GM19372 (cell line): ENCODE results near the gene ASXL1.
A peak's percentile ranks its signal among the peaks of the same experiment; 100 is the strongest.
"Not testable (repeated sequence)": the region's sequence is repeated elsewhere in the genome, so short reads cannot be mapped to it uniquely, and the experiment has no call there.

Experiments
- ATAC-seq: cut with Tn5 transposase; IDR thresholded peaks from one replicate; pipeline ENCODE4 v1.9.1; 2021; ENCODE audit warnings: mild to moderate bottlenecking, low read depth, moderate library complexity; ENCODE audit not compliant: unreplicated experiment

The ASXL1 gene

DNA sequence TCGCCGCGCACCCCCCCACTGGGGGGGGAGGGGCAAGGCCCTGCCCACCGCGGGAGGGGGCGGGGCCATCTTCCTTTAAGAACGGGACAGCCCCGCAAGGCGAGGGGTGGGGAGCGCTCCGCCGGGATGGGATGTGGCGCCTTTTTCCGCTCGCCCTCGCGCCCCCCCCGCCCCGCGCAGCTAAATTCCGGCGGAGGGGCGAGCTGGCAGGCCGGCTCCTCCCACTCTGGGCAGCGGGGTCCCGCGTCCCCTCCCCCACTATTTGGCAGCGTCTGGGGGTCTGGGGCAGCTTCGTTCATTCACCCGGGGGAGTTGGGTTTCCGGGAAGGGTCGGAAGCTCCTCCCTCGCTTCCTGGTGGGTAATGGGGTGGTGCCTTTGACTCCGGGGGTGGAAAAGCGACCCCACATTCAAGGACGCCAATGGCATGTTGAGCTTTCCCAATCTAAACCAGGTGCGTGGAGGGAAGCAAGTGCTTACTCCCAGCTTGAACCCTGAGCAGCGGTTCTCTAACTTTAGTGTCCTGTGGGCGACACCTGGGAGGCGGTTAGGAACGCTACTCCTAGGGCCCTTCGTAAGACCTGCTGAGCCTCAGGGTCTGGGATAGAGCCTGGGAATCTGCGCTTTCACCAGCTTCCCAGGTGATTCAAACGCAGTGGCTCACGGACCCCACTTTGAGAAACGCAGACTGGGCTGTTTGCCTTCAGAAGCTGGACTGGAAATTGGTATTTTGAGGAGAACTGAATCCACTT, 927 bp downstream of the ASXL1 start:
- peak; percentile 30 for ATAC-seq

DNA sequence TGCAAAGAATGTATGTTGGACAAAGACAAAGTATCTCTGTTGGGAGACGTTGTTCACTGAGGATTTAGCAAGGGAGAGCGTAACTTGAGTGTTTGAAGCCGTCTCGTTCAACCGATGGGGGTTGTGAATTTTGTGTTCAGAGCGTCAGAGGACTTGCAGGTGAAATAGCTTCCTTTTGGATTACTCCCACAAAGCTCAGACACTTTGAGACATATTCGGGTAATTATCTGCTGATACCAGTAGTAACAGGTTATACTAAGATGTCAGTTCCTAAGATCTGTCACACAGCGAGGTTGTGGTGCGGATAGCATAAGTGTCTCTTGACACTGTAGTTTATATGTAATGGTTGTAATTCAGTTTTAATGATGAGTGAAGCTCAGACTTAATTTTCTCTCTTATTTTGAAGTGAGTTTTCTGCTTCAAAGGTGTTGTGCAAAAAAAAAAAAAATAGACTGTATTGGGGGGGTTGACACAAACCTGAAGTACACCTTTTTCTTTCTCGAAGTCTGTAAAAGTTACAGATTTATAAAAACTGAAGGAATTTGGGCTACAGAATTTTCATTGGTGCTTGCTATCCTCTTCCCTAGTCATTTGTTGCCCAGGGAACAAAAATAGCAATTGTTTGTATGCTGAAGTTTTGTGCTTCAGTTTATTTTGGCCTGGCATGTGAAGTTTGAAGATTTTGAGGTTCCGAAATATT, 1.7 kb downstream of the ASXL1 start:
- no peak for ATAC-seq

DNA sequence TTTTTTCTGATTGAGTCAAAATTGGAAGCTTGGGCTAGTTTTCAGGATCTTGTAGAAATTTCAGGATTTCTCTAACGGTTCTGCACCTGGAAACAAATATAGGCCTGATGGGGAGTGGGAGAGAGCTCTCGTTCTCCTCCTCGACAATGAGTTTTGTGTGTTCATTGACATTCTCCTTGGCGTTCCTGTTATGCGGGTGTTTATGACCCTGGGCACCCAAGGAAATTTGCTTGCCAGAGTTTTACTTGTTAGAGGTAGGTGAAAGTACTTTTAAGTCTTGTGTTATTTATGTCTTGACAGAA, 2.2 kb downstream of the ASXL1 start:
- no peak for ATAC-seq

- no peak for ATAC-seq
These were observed 4.8 kb downstream of the ASXL1 start for GRCh38 chr20:32362901-32363364.

DNA sequence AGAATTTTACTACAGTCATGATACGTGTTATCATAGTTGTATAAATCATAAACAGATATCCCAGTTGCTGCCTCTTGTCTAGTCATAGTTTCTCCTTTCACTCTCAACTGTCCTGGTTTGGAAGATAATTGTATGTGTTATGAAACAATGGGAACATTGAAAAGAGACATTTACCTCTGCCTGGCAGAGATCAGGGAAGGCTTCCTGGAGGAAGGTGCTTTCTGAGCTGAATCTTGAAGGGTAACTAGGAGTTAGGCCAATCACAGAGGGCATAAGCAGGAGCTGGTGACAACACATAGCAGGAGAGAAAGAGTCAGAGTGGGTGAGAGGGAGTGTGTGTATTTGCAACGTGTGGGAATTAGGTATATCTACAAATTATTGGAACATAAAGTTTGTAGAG, 5.4 kb downstream of the ASXL1 start:
- no peak for ATAC-seq

DNA sequence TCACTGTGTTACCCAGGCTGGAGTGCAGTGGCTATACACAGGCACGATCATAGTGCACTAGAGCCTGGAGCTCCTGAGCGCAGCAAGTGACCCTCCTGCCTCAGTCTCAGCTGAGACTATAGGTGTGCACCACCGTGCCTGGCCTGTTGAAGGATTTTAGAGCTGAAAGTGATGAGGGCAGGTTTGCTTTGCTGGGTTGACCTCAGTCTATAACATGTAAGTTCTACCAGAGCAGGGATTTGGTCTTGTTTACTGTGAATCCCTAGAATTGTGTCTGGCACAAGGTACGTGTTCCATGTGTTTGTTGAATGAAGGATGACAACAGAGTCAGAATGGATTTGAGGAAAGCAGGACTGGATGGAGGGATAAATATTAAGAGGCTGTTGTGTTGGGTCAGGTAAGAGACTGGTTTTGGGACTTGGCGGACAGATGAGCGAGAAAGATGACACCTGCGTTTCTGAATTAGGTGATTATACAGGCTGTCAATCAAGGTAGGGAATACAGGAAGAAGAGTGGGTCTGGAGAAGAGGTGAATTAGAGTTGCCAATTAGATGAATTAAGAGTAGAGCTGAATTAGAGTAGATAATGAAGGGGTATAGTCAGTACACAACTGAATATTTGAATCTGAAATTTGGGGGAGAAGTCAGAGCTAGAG, 6.5 kb downstream of the ASXL1 start:
- no peak for ATAC-seq

DNA sequence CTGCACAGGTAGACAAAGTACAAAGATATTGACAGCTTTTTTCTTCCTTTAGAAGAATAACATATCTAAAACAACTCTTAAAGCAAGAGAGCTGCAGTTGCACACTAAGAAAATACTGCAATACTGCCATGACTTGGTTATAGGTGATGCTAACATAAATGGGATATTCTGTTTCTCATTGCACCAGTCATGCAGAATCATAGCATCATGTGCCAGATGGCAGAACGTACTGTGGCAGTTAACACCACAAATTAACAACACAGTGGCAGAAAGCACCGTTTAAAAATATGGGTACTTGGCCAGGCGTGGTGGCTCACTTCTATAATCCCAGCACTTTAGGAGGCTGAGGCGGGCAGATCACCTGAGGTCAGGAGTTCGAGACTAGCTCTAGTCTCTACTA, 7.4 kb downstream of the ASXL1 start:
- ATAC-seq: no peak

- no peak for ATAC-seq
These were observed 8.2 kb downstream of the ASXL1 start for GRCh38 chr20:32366380-32366779.

GRCh38 chr20:32368323-32368722, 10.2 kb downstream of the ASXL1 start:
- no peak for ATAC-seq

- no peak for ATAC-seq
These were observed 10.8 kb downstream of the ASXL1 start for GRCh38 chr20:32368925-32369324.

DNA sequence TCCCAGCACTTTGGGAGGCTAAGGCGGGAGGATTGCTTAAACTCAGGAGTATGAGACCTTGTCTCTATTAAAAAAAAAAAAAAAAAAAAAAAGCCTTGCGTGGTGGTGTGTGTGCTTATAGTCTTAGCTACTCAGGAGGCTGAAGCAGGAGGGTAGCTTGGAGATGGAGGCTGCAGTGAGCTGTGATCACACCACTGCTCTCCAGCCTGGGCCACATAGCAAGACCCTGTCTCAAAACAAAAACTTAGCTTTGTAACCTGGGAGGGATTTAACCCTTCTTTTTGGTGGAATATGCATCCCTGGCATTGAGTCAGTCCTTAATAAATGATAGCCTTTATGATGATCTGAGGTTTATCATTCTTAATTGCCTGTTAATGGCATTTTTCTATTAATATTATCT, 12.8 kb downstream of the ASXL1 start:
- ATAC-seq: no peak

DNA sequence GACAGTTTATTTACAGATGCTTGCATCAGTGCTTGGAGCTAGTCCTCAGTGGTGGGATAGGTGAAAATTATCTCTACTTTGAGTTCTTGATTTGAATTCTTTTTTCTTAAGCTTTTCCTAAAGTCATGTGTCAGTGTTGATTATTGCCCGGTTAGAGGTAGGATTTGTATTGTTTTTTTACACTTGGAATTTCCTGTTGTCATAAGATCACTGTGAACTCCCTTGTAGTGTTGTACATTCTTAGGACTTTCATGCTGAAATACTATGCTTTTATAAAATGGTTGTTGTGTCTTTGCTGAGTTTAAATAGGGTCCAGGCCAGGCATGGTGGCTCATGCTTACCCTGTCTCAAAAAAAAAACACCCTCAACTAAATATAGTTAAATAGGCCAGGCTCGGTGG, 20.3 kb downstream of the ASXL1 start:
- ATAC-seq: no peak

DNA sequence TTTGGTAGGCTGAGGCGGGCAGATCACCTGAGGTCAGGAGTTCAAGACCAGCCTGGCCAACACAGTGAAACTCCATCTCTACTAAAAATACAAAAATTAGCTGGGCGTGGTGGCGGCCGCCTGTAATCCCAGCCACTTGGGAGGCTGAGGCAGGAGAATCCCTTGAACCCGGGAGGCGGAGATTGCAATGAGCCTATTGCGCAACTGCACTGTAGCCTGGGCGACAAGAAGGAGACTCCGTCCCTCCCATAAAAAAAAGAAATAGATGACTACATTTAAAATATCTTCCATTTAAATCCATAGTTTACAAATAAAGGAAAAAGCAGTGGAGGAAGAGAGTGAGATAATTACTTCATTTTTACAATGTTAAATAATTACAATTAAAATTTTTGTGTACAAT, 21.9 kb downstream of the ASXL1 start:
- ATAC-seq: not testable (repeated sequence)

- ATAC-seq: no peak
These were observed 22.6 kb downstream of the ASXL1 start for GRCh38 chr20:32380745-32381144.

GRCh38 chr20:32382102-32382950, 24.2 kb downstream of the ASXL1 start:
- ATAC-seq: no peak

DNA sequence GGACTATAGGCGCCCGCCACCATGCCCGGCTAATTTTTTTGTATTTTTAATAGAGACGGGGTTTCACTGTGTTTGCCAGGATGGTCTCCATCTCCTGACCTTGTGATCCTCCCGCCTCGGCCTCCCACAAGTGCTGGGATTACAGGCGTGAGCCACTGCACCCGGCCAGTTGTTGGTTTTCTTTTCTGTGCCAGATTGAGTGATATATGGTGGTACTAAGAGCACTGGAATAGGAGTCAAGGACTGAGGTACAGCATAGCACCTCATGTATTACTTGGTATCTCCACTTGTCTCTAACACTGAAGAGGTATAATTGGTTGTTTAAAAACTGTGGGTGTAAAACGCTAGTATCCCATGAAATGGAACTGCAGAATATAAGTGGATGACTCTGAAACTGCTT, 25.3 kb downstream of the ASXL1 start:
- ATAC-seq: not testable (repeated sequence)

GRCh38 chr20:32385541-32385940, 27.4 kb downstream of the ASXL1 start:
- no peak for ATAC-seq

GRCh38 chr20:32386091-32386490, 28.0 kb downstream of the ASXL1 start:
- no peak for ATAC-seq

DNA sequence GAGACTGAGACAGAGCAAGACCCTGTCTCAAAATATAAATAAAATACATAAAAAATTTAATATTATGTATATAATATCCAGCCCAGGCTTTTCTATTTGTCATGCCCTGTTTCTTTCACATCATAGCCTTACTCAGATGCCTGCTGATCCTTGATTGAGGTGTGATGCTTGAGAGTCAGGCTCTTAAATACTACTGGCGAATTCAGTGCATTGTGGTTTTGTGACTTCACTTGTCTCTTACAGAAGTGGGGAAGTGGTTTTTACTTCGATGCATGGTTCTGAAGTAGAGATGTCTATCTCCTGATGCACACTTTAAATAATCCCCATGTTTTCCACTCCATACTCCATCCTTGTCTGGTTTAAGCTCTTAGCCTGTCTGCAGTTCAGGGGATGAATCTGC, 29.1 kb downstream of the ASXL1 start:
- no peak for ATAC-seq

GRCh38 chr20:32391003-32391402, 32.9 kb downstream of the ASXL1 start:
- ATAC-seq: no peak

GRCh38 chr20:32395066-32395465, 36.9 kb downstream of the ASXL1 start:
- no peak for ATAC-seq
